ENCODE measurements around the gene SMARCAL1. TPM values are rescaled to one million over a fixed set of nuclear protein-coding genes. Genes with fewer than 3 reads are reported as not detected.

SMARCAL1 gene
- total and polyA plus RNA-seq, 2 of the 13 experiments (the other 11 are each of a cell fraction or from before 2014, with no cell fraction given), result 12.7 to 21.3 TPM

GRCh38 chr2:216371721-216372702 is 40.3 kb upstream of the SMARCAL1 start, which contains the start of gene MARCHF4 (continued):
- TF ChIP-seq IRF9 (CRISPR knock-in tag; IDR thresholded peaks at IDR 0.05; ENCODE audit: borderline replicate concordance) (peak; percentile 93), TMF1 (CRISPR knock-in tag; IDR thresholded peaks at IDR 0.05; ENCODE audit: low read depth) (peak; percentile 98), ZHX1 (CRISPR knock-in tag; IDR thresholded peaks at IDR 0.05; ENCODE audit: low read depth) (peak; percentile 77; the same call in 1 of the 2 replicates), PAX8 (CRISPR knock-in tag; IDR thresholded peaks at IDR 0.05; ENCODE audit: borderline replicate concordance) (peak; percentile 80; the same call in 1 of the 2 replicates), HCFC1 (IDR thresholded peaks at IDR 0.05; ENCODE audit: low read depth, low read length) (no peak; the same call in 1 of the 2 replicates), NPAS2 (CRISPR knock-in tag; IDR thresholded peaks at IDR 0.05; ENCODE audit: borderline replicate concordance) (no peak), MEF2D (CRISPR knock-in tag; IDR thresholded peaks at IDR 0.05) (peak; percentile 85), ZNF740 (CRISPR knock-in tag; IDR thresholded peaks at IDR 0.05) (no peak; the same call in 1 of the 2 replicates), ZNF550 (CRISPR knock-in tag; IDR thresholded peaks at IDR 0.05; ENCODE audit: borderline replicate concordance) (no peak), SYNCRIP (IDR thresholded peaks at IDR 0.05; ENCODE audit: insufficient read depth, low read depth, low read length) (no peak), GZF1 (CRISPR knock-in tag; IDR thresholded peaks at IDR 0.05) (peak; percentile 80; the same call in 1 of the 2 replicates), JARID2 (CRISPR knock-in tag; IDR thresholded peaks at IDR 0.05; ENCODE audit: insufficient replicate concordance) (peak; percentile 91), ZNF75D (CRISPR knock-in tag; IDR thresholded peaks at IDR 0.05; ENCODE audit: borderline replicate concordance) (peak; percentile 36; the same call in 1 of the 2 replicates), ZNF414 (CRISPR knock-in tag; IDR thresholded peaks at IDR 0.05) (peak; percentile 87; the same call in 1 of the 2 replicates), EP300 (IDR thresholded peaks at IDR 0.05; ENCODE audit: low read depth in 2 of 2, low read length in 2 of 2) (no peak), EP300 (CRISPR knock-in tag; IDR thresholded peaks at IDR 0.05; ENCODE audit: borderline replicate concordance) (no peak), GABPA (IDR thresholded peaks at IDR 0.05; ENCODE audit: low read depth, low read length) (no peak), GABPA (CRISPR knock-in tag; IDR thresholded peaks at IDR 0.05; ENCODE audit: low read depth) (no peak), ZNF234 (CRISPR knock-in tag; conservative IDR thresholded peaks at IDR 0.05) (0 out of 2 replicates have a peak, but pooled peaks have one; percentile 65), ZBTB10 (CRISPR knock-in tag; IDR thresholded peaks at IDR 0.05; ENCODE audit: borderline replicate concordance) (0 out of 2 replicates have a peak, but pooled peaks have one; percentile 62)
